ACHN (cell line): ENCODE results near the gene PTPRH.
"Not testable (repeated sequence)": the region's sequence is repeated elsewhere in the genome, so short reads cannot be mapped to it uniquely, and the experiment has no call there.

ENCODE experiments used
- DNase-seq: peaks from one replicate; pipeline ENCODE4 v3.0.0-alpha.2; 2015
- in situ Hi-C: cut with HindIII; loops from 2 replicates; pipeline ENCODE4 v1.10.0; 2017; ENCODE audit warnings: low sequenced_read_pairs, low pct_ligation_motif_present, low pct_unique_long_range_greater_than_20kb

The PTPRH gene

GRCh38 chr19:55228403-55229031, 19.2 kb upstream of the PTPRH start, which contains the start of gene TMEM86B:
TSS of gene TMEM86B (minus strand) at chr19:55228763. CDS start at chr19:55228741, 22 bp downstream.
- in situ Hi-C loops = no loop called here
- DNase-seq = no peak

GRCh38 chr19:55228015-55228391, 18.7 kb upstream of the PTPRH start:
- no peak for DNase-seq
- in situ Hi-C loops = no loop called here

- in situ Hi-C loops = no loop called here
- DNase-seq = no peak
Observed at GRCh38 chr19:55227241-55228014, 18.1 kb upstream of the PTPRH start.

GRCh38 chr19:55226788-55227187, 17.5 kb upstream of the PTPRH start:
- DNase-seq = no peak
- in situ Hi-C loops = no loop called here

- DNase-seq = no peak
- in situ Hi-C loops = no loop called here
Observed at GRCh38 chr19:55226273-55226672, 17.0 kb upstream of the PTPRH start.

GRCh38 chr19:55225415-55225958, 16.2 kb upstream of the PTPRH start:
- in situ Hi-C loops = no loop called here
- no peak for DNase-seq

DNA sequence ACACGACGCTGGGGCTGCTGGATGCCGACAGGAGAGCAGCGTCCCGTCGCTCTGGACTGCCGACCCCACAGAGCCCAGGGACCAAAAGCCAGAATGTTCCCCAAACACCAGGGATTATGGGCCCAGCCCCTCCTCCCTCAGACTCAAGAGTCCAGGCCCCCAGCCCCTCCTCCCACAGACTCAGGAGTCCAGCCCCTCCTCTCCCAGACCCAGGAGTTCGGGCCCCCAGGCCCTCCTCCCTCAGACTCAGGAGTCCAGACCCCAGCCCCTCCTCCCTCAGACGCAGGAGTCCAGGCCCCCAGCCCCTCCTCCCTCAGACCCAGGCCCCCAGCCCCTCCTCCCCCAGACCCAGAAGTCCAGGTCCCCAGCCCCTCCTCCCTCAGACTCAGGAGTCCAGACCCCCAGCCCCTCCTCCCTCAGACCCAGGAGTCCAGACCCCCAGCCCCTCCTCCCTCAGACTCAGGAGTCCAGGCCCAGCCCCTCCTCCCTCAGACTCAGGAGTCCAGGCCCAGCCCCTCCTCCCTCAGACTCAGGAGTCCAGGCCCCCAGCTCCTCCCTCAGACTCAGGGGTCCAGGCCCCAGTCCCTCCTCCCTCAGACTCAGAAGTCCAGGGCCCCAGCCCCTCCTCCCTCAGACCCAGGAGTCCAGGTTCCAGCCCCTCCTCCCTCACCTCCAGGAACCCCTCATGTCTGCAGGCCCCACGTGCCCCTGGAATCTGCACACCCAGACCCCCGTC, 15.5 kb upstream of the PTPRH start:
- DNase-seq, in situ Hi-C loops: not testable (repeated sequence)

DNA sequence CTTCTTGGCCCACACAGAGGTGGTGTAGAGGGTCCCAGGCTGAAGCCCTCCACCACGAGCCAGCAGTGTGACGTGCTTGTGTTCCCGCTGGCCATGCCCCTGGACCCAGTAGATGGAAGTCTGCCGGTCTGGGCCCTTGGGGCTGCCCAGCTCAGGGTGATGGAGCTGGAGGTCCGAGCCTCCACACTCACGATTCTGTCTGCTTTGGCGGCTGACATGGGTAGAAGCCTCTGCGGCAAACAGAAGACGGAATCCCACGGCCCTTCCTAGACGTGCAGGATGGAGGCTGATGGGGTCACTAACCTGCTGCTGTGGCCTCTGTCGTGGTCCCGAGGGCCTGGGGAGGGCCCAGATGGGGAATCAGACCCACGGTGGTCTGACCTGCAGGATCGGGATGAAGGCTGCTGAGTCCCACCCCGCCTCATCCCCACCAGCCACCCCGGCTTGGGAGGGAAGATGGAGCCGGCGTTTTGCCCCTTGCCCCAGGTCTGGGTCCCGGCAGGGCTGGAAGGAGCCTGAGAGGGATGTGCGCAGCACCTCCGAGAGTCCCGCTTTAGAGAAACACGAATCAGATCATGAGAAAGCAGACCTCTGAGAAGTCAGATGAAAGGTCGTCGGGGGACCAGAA, 14.9 kb upstream of the PTPRH start:
- in situ Hi-C loops = no loop called here
- no peak for DNase-seq

DNA sequence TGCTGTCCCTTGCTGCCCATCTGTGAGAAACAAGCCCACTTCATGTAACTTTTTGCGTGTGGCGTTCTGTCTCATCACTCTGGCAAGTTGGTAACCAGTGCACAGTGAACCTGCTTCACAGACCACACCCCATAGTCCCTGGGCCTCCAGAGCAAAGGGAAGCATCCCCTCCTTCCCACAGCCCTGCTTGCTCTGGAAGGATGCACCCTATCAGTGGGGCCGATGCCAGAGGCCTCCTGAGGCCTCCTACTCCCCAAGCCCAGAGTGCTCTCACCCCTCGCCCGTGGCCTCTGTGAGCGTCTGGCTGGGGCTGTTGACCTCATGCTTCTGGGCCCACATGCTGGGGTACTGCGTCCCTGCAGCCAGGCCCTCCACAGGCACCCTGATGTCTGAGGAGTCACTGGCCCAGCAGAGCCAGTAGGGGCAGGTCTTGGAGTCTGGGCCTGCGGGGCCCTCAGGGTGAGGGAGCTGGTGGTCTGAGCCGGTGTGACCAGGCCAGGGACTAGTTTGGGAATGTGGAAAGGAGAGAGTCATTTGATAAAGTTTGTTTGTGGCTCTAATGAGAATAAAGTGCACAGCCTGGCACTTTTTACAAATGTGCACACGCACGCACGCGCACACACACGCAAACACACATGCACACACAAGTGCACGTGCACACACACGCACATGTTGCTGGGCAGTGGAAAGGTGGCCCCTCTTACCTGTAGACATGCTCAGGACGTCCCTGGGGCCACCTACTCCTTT, 14.2 kb upstream of the PTPRH start:
- DNase-seq = no peak
- in situ Hi-C loops = no loop called here

DNA sequence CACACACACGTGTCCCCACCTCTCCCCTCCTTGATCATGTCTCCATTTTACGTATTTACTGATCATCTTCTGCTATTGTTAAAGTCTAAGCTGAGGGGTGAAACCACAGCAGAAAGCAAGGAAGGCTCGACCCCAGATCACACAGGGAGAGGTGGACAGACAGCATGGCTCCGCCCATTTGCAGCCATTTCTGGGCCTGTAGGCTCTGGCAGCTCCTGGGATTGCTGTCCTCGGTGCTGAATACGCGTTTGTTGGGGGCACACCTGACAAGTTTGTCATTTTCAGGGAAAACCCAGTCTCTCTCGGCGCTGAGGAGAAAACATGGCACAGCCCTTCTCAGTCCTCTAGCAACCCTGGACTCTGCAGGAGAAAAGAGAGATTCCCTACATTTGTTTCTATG, 11.2 kb upstream of the PTPRH start:
- DNase-seq = peak; percentile 15
- in situ Hi-C loops = no loop called here

DNA sequence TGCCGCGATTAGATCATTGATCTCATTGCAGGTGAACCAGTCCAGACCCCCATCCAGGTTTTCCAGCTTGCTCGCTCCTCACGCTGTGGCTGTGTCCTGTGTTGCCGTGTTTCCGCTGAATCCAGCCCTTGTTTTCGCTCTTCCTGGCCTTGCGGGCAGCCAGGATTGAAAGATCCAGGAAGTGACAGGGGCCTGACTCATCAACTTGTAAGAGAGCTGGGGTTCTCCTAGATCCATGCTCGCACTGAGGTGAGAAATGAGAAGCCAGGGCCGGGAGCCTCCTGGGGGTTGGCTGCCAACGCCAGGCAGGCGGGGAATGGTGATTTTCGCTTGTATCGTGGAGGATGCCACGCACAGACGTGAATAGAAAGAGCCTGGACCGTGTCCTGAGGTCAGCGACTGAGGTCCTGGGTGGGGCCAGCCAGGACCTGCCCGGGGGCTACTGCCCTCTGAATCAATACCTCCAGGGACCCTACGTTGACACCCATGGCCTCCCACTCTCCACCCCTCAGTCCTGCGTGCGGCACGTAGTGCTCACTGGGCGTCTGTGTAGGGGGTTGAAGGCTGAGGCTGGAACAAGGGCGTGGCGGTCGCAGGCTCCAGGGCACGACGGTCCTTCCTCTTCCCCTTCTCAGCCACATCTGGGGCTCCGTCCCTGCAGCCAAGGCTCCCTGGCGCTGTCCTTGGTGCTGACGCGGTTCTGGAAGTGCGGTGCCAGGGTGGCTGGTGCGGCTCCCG, 7.3 kb upstream of the PTPRH start:
- in situ Hi-C loops = no loop called here
- peak; percentile 98 for DNase-seq

DNA sequence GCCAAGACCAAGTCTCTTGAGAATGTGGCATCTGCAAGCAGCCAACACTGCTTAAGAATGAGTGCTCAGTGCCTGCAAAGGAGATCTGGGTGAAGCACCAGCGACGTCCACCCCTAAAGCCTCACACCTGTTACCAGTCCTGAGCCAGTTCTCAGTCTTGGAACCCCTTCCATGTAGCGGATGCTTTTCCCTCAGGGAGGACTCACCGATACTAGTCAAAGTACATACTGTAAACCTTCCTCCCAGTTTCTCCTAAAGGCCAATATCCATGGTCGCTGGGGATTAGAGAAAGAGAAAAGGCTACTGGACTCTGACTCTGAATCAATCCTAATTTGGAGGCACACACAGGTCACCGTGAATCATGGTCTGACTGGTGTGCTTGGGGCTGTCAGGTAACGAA, 4.2 kb upstream of the PTPRH start:
- in situ Hi-C loops = no loop called here

DNA sequence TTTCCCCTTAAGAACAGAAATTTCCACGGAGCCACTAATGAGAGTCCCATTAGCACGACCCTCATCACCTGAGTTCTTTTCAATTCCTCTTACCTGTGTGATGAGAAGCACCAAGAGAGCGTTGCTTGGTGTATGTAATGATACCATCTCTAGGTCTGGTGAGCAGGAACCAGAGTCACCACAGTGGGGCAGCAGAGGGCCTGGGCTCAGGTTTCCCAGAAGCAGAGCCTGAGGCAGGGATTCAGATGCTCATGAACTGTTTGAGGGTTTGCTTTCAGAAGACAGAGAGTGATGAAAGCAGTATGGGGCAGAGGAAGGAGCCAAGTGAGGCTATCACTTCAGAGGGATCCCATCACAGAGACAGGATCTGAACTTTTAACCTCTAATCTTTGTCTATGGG, 3.1 kb upstream of the PTPRH start:
- DNase-seq = peak; percentile 68
- in situ Hi-C loops = no loop called here

More for the DNA sequence above, 4.2 kb upstream of the PTPRH start:
- no peak for DNase-seq

GRCh38 chr19:55209693-55210472, 582 bp upstream of the PTPRH start:
- DNase-seq = peak; percentile 84
- in situ Hi-C loops = no loop called here

DNA sequence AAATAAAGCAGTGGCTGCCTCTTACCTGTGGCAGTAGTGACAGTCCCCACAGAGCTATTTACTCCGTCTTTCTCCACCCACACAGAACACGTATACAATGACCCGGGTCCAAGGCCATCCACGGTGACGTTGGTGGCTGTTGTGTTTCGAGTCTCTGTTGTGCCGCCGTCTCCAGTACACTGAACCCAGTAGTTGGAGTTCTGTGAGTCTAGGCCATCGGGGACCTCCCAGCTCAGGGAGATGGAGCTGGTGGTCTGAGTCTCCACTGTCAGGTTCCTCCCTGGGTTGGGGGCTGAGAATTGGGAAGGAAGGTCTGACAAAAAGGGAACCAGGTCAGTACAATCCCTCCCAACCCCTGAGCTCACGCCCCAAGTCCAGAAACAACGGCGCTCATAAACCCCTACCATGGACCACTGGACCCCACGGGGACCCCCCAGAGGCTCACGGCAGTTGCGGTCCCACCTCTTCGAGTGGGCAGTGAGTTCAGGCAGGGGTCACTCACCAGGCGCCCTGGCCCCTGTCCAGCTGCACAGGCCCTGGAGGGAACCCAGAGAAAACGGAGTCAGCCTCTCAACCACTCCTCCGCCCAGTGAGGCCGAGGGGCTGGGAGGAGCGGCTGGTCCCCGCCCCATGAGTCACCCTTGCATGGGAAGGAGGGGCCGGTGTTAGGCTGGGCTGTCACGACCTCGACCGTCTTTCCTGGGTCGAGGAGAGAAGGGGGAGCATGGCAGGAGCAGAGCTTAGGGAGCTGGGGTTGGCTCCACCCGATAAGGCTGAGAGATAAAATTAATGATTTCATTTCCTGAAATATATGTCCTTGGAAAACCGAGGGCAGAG, 2.4 kb downstream of the PTPRH start:
- in situ Hi-C loops = no loop called here
- peak; percentile 84 for DNase-seq

GRCh38 chr19:55202199-55202598, 7.1 kb downstream of the PTPRH start:
- DNase-seq, in situ Hi-C loops: not testable (repeated sequence)
